ENCODE data around the gene ZNF48. TPM values are rescaled to one million over a fixed set of nuclear protein-coding genes. Genes with fewer than 3 reads are reported as not detected.

The ZNF48 gene
- total RNA-seq: 5.4 and 8.3 TPM in 2 replicates

DNA sequence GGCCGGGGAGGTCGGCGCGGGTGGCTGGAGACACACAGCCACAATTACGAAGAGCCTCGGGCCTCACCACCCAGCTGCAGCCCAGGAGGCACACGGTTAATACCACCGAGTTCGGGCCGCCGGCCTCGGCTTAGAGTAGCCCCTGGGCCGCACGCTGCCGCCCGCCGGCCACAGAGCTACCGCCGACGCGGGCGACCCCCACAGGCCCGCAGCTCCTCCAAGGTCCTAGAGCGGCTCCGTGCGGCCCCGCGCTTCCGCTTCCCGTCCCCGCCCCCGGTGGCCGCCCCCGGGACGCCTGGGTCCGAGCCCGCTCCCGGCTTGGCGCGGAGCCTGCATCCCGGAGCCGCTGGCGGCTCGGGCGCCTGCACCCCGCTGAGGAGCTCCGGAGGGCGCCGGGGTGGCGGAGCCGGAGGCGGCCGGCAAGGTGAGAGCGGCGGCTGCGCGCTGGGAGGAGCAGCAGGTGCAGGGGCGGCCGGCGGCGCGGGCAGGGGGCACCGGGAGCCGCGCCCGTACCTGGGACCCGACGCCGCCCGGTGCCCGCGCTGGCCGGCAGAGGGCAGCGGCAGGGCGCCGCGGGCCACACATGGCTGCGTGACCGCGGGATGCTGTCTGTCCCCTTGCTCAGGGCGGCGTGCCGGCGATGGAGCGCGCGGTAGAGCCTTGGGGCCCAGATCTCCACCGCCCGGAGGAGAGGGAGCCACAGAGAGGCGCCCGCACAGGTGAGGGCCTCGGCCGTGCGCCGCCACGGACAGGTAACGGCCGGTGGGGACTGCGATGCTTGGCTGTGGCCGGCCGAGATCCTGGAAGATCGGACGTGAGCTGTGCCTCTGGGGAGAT lies at the start of gene ZNF48:
ZNF48 (plus strand) TSS at position 266 of the 837 bp plus-strand sequence; CDS start at position 641, 375 bp downstream.

DNA sequence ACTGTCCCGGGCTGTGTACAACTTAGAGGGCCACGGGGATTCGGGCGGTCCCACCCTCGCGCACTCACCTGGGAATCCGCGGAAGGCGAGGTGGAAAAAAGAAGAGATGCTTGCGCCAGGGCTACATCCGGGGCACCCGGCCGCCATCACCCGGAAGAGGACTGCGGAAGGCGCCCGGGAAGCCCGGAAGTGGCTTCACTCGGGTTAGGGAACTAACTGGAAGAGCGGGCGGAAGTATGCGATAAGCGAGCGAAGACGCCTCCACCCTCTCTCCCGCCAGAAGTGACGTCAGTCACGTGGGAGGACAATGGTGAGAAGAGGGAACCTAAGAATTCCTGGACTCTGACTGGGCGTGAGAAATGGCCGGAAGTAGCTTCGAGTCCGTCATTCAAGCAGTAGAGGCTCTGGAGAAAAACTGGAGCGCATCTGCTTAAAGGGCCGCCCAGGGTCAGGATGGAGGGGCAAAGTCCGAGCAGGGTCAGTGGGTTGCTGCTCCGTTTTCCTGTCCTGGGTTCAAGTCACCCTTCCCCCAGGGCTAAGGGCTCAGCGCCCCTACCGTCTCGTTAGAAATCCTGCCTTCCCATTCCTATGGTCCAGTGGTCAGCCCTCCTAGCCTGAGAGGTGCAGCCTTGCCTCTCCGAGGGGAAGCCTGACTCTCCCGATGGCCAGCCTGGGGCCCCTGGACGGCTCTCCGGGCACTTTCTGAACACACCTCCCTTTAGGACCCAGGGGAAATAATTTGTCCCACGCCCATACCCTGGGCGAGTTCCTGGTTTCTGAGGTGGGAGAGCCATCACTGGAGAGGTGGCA lies 39.9 kb upstream of the ZNF48 start, which contains the start of gene CD2BP2:
CD2BP2 (minus strand) TSS at position 165 of the 810 bp plus-strand sequence. CDS start 627 bp downstream, outside the sequence.

DNA sequence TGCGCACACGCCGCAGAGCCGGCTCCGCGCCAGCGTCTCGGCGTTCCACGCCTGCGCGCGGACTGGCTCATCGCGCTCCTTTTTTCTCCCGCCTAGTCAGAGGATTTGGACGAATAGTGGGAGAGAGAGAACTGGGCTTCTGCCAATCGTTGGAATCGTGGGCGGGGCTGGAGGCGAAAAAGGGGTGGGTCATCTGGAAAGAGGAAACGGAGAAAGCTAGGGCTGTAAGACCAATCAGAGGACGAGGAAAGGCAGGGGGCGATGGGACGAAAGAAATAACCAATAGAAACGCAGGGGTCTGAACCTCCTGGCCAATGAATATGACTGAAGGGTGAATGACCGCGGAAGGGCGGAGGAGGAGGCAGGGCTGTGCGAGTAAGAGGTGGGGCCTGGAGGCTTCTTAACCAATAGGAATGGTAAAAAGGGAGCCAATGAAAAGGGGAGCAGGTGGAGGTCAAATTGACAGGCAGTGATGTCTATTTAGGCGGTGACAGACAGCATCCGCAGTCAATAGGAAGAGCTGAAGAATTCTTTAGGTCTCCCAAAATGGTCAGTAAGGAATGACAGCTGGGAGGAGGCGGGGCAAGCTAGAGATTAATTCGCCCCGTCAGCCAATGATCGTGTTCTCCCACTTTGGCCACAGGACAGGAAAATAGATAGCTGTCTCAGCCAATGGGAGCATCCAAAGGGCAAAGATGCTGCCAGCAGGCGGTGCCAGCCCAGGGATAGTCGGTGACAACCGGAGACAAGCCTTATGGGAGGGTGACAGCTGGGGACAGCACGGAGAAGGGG lies 24.6 kb upstream of the ZNF48 start, which contains the start of gene TBC1D10B:
TBC1D10B (minus strand) TSS at position 39 of the 792 bp plus-strand sequence. CDS start 311 bp downstream, outside the sequence.

DNA sequence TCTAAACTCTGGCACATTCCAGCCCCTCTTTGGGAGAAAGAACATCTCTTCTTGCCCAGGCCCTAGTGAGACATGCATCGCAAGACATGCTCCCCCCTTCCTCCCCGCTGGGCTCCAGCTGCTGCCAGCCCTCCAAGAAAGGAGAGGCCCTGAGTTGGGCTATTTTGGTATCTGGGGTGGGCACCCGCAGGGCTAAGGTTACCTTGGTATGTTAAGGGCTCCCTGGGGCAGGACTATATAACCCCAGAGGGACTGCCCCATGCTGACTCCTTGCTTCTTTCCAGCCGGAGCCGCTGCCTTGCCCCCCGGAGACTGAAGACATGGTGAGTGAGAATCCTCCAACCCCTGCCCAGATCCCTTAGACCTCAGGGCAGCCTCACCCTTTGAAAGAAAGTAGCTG lies 20.7 kb upstream of the ZNF48 start, which contains the start of gene MYL11:
MYL11 (plus strand) TSS at position 265 of the 400 bp plus-strand sequence; CDS start at position 321, 56 bp downstream.

DNA sequence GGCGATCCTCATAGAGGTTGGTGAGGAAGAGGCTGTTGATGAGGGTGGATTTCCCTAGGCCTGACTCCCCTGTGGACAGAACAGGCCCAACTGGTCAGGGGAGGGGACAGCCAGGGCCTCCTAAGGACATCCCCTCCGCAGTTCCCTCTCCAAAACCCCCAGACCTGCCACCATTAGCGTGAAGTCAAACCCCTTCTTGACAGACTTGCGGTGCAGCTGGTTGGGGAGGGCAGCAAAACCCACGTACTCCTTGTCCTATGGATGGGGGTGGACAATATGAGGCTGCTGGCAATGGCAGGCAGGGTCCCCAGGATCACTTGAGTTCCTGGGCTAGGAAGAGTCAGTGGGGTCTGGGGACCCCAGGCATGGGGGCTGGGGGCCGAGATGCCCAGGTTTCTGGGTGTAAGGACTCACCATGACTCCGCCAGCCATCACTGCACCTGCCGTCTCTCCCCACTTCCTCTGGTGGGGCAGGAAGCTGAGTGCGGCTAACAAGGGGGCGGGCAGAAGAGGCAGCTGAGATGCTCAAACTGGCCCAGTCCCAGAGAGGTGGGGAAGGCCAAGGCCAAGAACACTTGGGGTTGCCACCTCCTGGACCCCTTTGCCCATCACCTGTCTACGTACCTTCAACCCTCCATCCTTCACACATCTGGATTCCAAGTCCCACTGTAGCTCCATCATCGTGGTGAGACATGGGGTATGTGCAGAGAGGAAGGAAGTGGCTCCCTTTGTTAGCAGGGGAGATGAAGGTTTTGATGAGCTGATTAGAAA lies 12.9 kb upstream of the ZNF48 start, which contains the start of gene SEPTIN1:
SEPTIN1 (minus strand) TSS at position 451 of the 771 bp plus-strand sequence; CDS start at position 432, 19 bp downstream.

DNA sequence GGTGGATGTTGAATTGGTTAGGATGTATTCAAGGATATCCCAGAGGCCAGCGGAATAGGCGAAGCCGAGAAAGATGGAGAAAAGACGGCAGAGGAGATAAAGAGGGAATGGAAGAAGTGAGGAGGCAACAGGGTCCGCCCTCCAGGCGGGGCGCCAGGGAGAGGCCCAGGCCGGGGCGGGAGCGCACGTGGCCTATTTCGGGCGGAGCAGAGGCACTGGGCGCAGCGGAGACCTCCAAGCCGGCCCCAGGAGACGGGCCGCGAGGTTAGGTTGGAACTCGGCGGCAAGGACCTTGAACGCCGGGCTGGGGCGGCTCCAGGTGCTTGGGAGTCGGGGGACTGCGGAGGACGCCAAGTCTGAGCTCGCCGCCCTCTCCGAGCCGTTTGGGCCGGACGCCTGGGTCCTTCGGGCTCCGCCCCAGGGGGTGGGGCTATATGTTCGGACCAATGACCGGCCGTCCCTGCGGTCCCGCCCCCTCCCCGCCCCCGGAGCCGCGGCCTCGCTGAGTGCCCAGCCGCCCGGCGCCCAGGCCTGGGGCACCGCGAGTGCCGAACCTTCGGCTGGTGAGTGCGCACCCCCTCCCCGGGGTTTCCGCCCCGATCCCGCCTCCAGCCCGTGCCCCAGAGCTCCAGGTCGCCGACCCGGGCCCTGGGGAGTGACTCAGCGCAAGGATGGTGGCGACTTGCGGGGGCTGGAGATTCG lies 12.0 kb downstream of the ZNF48 start, which contains the start of gene ZNF771:
ZNF771 (plus strand) TSS at position 505 of the 702 bp plus-strand sequence. CDS start 448 bp downstream, outside the sequence.

DNA sequence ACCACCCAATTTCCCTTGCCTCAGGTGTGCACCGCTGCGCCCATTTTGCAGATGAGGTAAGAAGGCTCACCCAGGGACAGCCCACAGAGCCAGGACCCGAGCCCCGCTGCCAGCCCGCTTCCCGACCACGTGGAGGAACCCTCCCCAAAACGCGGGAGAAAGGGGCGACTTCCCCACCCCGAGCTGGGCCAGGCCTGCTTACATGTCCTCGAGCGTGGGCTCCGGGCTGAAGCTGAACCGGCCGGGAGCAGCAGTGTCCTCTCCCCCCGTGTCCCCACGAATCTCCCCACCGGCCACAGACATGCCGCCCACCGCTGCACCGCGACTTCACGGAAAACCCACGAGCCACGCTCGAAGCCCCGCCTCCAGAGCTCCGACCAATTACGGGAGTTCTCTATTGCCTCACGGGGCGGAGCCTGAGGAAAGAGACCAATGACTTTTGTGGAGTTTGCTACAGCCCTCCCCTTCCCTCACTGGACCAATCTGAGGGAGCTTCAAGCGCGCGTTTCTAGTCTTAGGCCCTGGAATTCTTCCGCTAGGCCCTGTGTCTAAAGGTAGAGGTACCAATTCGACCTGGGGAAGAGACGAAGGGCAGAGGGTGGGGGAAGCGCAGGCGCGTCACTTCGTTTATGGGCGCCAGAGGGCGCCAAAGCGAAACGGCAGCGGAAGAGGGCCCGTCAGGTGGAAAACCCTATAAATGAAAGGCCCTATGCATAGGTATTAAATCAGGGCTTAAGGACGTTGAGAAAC lies 34.6 kb downstream of the ZNF48 start, which contains the start of gene DCTPP1:
DCTPP1 (minus strand) TSS at position 353 of the 750 bp plus-strand sequence; CDS start at position 303, 50 bp downstream.

DNA sequence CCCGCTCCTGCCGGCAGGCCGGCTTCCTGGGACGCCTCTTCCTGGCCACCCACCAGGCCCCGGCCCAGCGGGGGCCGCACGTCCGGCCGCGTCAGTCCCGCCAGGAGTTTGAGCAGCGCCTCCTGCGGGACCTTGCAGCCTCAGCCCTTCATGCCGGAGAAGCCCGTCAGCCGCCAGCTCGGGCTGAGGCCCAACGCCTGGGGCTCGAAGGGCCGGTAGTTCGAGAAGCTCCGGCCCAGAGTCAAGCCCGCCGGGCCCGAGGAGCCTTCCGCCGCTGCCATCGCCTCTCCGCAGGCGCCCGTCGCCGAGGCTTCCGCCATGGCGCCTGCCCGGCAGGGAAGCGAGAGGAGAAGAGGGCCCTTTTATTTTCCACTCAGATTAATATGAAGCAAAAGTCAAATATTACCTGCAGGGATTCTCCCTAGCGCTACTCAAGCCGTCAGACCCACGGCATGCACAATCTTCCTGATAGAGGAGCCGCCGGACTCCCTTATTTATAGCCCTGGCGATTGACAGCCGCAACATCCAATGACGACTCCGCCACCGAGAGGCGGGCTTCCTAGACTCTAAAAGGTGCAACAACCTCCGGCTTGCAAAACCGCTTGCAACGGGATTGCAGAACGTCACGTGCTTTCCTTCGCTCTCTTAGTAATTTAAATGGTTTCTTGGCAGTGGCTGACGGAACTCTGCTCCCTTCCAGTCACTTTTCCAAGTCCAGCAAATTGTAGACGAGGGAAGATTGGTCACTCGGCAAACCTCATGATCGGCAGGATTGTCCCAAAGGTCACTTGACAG lies 50.4 kb downstream of the ZNF48 start, which contains the start of gene SEPHS2:
SEPHS2 (minus strand) TSS at position 467 of the 795 bp plus-strand sequence; CDS start at position 320, 147 bp downstream.

Other genes starting within 250 kb of the ZNF48 start
- 0.50 and 2.6 TPM in 2 replicates for gene CORO1A, start 211.8 kb upstream of the ZNF48 start, total RNA-seq
- gene BOLA2B, start 201.8 kb upstream of the ZNF48 start, total RNA-seq: 14.9 and 139 TPM in 2 replicates
- gene SLX1A, start 201.5 kb upstream of the ZNF48 start, total RNA-seq: 35.9 and 55.4 TPM in 2 replicates
- 5.2 and 8.6 TPM in 2 replicates for gene SULT1A3, start 196.2 kb upstream of the ZNF48 start, total RNA-seq
- 0.15 and 2.0 TPM in 2 replicates for gene NPIPB13, start 146.9 kb upstream of the ZNF48 start, total RNA-seq
- gene CD2BP2, start 40.1 kb upstream of the ZNF48 start, total RNA-seq: 39.0 and 42.6 TPM in 2 replicates
- gene TBC1D10B, start 24.9 kb upstream of the ZNF48 start, total RNA-seq: 41.5 and 49.0 TPM in 2 replicates
- gene MYL11, start 20.6 kb upstream of the ZNF48 start, total RNA-seq: not detected in 2 replicates
- 0.50 TPM in 1 of 2 replicates, not detected in the other for gene SEPTIN1, start 12.9 kb upstream of the ZNF48 start, total RNA-seq
- 15.6 and 20.5 TPM in 2 replicates for gene ZNF771, start 12.2 kb downstream of the ZNF48 start, total RNA-seq
- gene DCTPP1, start 34.6 kb downstream of the ZNF48 start, total RNA-seq: 7.9 and 16.9 TPM in 2 replicates
- gene SEPHS2, start 50.5 kb downstream of the ZNF48 start, total RNA-seq: 14.0 and 14.7 TPM in 2 replicates
- gene ITGAL, start 77.3 kb downstream of the ZNF48 start, total RNA-seq: under 0.01 TPM in 1 of 2 replicates, not detected in the other
- 14.3 and 27.5 TPM in 2 replicates for gene ZNF768, start 131.1 kb downstream of the ZNF48 start, total RNA-seq
- 9.9 and 19.4 TPM in 2 replicates for gene ZNF747, start 139.4 kb downstream of the ZNF48 start, total RNA-seq
- gene ZNF764, start 163.0 kb downstream of the ZNF48 start, total RNA-seq: 6.3 and 6.5 TPM in 2 replicates
- 13.2 and 13.6 TPM in 2 replicates for gene ZNF688, start 176.3 kb downstream of the ZNF48 start, total RNA-seq
- gene ZNF785, start 190.3 kb downstream of the ZNF48 start, total RNA-seq: 6.4 and 8.3 TPM in 2 replicates
- gene ZNF689, start 215.0 kb downstream of the ZNF48 start, total RNA-seq: 5.4 and 7.1 TPM in 2 replicates